Endothelial cell of umbilical vein (primary cell): ENCODE measurements around the gene VPS35L.

Experiments
- CTCF ChIP-seq, 2 donors: IDR thresholded peaks; 1 replicate in 1 of 2; 2 replicates in 1 of 2; pipeline ENCODE4 v1.5.1; 2011; ENCODE audit warnings: low read length in 2 of 2, mild to moderate bottlenecking in 2 of 2, moderate library complexity in 2 of 2, control low read depth in 1 of 2, inconsistent platforms in 1 of 2, low read depth in 1 of 2; ENCODE audit not compliant: insufficient read depth in 1 of 2; ENCODE audit errors: extremely low read depth in 1 of 2
- EZH2 ChIP-seq: IDR thresholded peaks from 2 replicates; pipeline ENCODE4 v1.6.1; 2012; ENCODE audit warnings: borderline replicate concordance, low read depth, mild to moderate bottlenecking, moderate library complexity, low read length, inconsistent platforms; ENCODE audit not compliant: severe bottlenecking
- GATA2 ChIP-seq: IDR thresholded peaks from 2 replicates; pipeline ENCODE4 v1.7.0; 2011; ENCODE audit warnings: low read depth, mild to moderate bottlenecking, moderate library complexity, mixed read lengths, low read length; ENCODE audit not compliant: insufficient read length, insufficient read depth
- JUN ChIP-seq: IDR thresholded peaks from 2 replicates; pipeline ENCODE4 v1.6.1; 2011; ENCODE audit warnings: borderline replicate concordance, low read depth; ENCODE audit not compliant: insufficient read length, insufficient read depth
- MYC ChIP-seq: IDR thresholded peaks from one replicate; pipeline ENCODE4 v1.6.1; 2011; ENCODE audit warnings: mild to moderate bottlenecking, low read depth, low read length
- POLR2A ChIP-seq: IDR thresholded peaks from 2 replicates; pipeline ENCODE4 v1.6.1; 2012; ENCODE audit warnings: low read depth, mild to moderate bottlenecking, control low read depth, low read length

DNA sequence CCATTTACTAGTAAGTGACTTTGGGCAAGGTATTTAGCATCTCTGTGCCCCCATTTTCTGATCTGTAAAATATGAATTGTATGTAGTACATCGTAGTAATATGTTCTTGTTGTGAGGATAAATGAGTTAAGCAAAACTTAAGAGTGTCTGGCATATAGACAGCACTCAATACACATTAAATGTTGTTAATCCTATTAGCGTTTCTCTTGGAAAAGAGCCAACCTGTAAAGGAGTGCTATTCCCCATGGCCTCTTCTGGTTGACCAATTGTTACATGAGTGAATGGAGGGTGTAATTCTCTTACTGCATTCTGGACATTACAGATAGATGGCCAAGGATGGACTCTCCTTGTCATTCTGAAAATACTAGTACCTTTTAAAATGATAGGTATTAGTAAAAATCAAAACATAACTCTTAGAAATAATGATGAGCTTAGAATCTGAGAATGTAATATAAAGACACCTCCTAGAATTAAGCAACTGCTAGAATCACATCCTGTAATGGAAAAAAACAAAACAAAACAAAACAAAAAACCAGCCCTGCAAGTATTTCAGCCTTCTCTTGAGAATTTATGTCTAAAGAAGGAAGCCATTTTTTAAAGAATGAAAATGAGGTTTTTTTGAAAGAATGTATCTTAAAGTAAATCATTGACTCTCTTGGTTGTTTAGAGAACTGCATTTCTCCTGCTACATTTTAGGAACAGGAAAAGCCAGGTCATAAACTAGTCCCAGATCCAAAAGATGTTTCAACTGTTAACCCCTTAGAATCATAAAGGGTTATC, 193.1 kb downstream of the VPS35L start:
- TF ChIP-seq CTCF (IDR thresholded peaks at IDR 0.05; ENCODE audit: extremely low read depth in 1 of 2, insufficient read depth in 1 of 2, low read depth in 1 of 2, low read length in 2 of 2), result no peak
- TF ChIP-seq POLR2A, result no peak
- TF ChIP-seq GATA2, result no peak
- TF ChIP-seq EZH2, result no peak
- TF ChIP-seq JUN, result no peak
- no peak for TF ChIP-seq MYC
